HepG2 (cell line): ENCODE measurements around the gene KCNE4. TPM values are rescaled to one million over a fixed set of nuclear protein-coding genes. Genes with fewer than 3 reads are reported as not detected.
A peak's percentile ranks its signal among the peaks of the same experiment; 100 is the strongest.

ENCODE experiments used
- ATAC-seq: fragments of 200-7000 bp; cut with Tn5 transposase; 3 replicates; pipeline ENCODE4 v1.9.1; 2020; ENCODE audit warnings: mild to moderate bottlenecking, moderate library complexity
- BruUV-seq: library from RNA; stranded (reverse); fragments of 400-500 nt; replicated peaks from 2 replicates; lab custom pipeline; 2021; lab: Mats Ljungman, UMichigan
- CTCF ChIA-PET: fragments of 300-600 bp; formaldehyde crosslinking; extraction: SDS; loops from one replicate; lab custom pipeline; 2021; ENCODE audit warnings: low total read pairs, inconsistent platforms, low intra/inter-chr PET ratio; lab: Yijun Ruan, JAX
- POLR2A ChIA-PET: fragments of 350-600 bp; sonication (Branson Sonifier 250); formaldehyde crosslinking; loops from one replicate; lab custom pipeline; 2020; ENCODE audit warnings: antibody characterized with exemption, inconsistent platforms; lab: Yijun Ruan, JAX
- DNase-seq: peaks from one replicate; pipeline ENCODE4 v3.0.0-alpha.2; 2015; ENCODE audit warnings: low spot score
- FAIRE-seq: peaks from 3 replicates; lab custom pipeline; 2011; peaks lifted over from hg19 to GRCh38; lab: Jason Lieb, UNC
- H2AFZ ChIP-seq: one replicate; pipeline ENCODE4 v1.6.1; 2011; ENCODE audit warnings: low read length, inconsistent platforms
- H3K27ac ChIP-seq: fragments of 300-600 bp; 3 replicates; pipeline ENCODE4 v1.8.0; 2011; ENCODE audit warnings: mixed run types, mild to moderate bottlenecking, mixed read lengths, low read length, inconsistent platforms; ENCODE audit not compliant: insufficient read depth; ENCODE audit errors: extremely low read length
- H3K27me3 ChIP-seq, 2 experiments: fragments of 200-600 bp in 1 of 2; 2 replicates in 1 of 2; 3 replicates in 1 of 2; pipeline versions ENCODE4 v1.6.0 to v1.8.0; 2011; ENCODE audit warnings: low read length in 2 of 2, mild to moderate bottlenecking in 2 of 2, moderate library complexity in 2 of 2, inconsistent platforms in 1 of 2; ENCODE audit not compliant: insufficient read depth in 2 of 2, control insufficient read depth in 1 of 2
- H3K36me3 ChIP-seq, 2 experiments: fragments of 200-600 bp in 1 of 2; replicated peaks in 1 of 2; 2 replicates in 1 of 2; 3 replicates in 1 of 2; pipeline versions ENCODE4 v1.5.1 to v1.8.0; 2011; ENCODE audit warnings: low read length in 2 of 2, inconsistent platforms in 1 of 2; ENCODE audit not compliant: insufficient read depth in 2 of 2, control insufficient read depth in 1 of 2
- H3K4me1 ChIP-seq: 2 replicates; pipeline ENCODE4 v1.5.1; 2012; ENCODE audit warnings: low read length, inconsistent platforms; ENCODE audit not compliant: insufficient read depth
- H3K4me2 ChIP-seq: 2 replicates; pipeline ENCODE4 v1.6.0; 2011; ENCODE audit warnings: low read depth, low read length, inconsistent platforms
- H3K4me3 ChIP-seq, 3 experiments: fragments of 200-600 bp in 1 of 3; sonication (generic), shearing (Covaris generic) in 1 of 3; replicated peaks in 1 of 3; 2 replicates each; pipeline ENCODE4 v1.5.1; 2011 to 2016; ENCODE audit warnings: low read length in 3 of 3, inconsistent platforms in 2 of 3, low read depth in 2 of 3, mild to moderate bottlenecking in 2 of 3, control low read depth in 1 of 3, mixed read lengths in 1 of 3; ENCODE audit not compliant: insufficient read depth in 1 of 3
- H3K79me2 ChIP-seq: one replicate; pipeline ENCODE4 v1.6.1; 2011; ENCODE audit warnings: low read length, inconsistent platforms; ENCODE audit not compliant: insufficient read depth
- H3K9ac ChIP-seq: 2 replicates; pipeline ENCODE4 v1.6.0; 2011; ENCODE audit warnings: mild to moderate bottlenecking, low read depth, low read length, inconsistent platforms; ENCODE audit not compliant: insufficient read depth
- H3K9me3 ChIP-seq: 2 replicates; pipeline ENCODE4 v1.5.1; 2012; ENCODE audit warnings: mild to moderate bottlenecking, low read length
- H4K20me1 ChIP-seq: 2 replicates; pipeline ENCODE4 v1.6.0; 2011; ENCODE audit warnings: inconsistent platforms, mild to moderate bottlenecking, low read length, moderate library complexity; ENCODE audit not compliant: insufficient read depth
- FOSL2 ChIP-seq: sonication (generic); formaldehyde crosslinking; IDR thresholded peaks from 2 replicates; pipeline ENCODE4 v1.4.0; 2020; ENCODE audit warnings: missing genetic modification reagents
- KMT2A ChIP-seq: sonication (generic); formaldehyde crosslinking; IDR thresholded peaks from 2 replicates; pipeline ENCODE4 v1.4.0; 2020; ENCODE audit warnings: missing genetic modification reagents
- MIER3 ChIP-seq: IDR thresholded peaks from 2 replicates; pipeline ENCODE4 v1.6.1; 2016; ENCODE audit warnings: missing compliant biosample characterization, borderline replicate concordance
- MTF2 ChIP-seq: sonication (generic); formaldehyde crosslinking; IDR thresholded peaks from 2 replicates; pipeline ENCODE4 v1.5.0; 2020; ENCODE audit warnings: missing genetic modification reagents, borderline replicate concordance
- ZC3H13 ChIP-seq: sonication (generic); formaldehyde crosslinking; IDR thresholded peaks from 2 replicates; pipeline ENCODE4 v1.8.1; 2023; ENCODE audit warnings: mild to moderate bottlenecking, missing genetic modification reagents, moderate library complexity
- ZNF329 ChIP-seq: sonication (generic); formaldehyde crosslinking; IDR thresholded peaks from 2 replicates; pipeline ENCODE4 v1.9.0; 2021; ENCODE audit warnings: low read depth, mild to moderate bottlenecking, missing genetic modification reagents
- ZNF547 ChIP-seq: sonication (generic); formaldehyde crosslinking; IDR thresholded peaks from 2 replicates; pipeline ENCODE4 v1.5.1; 2020; ENCODE audit warnings: mild to moderate bottlenecking, missing genetic modification reagents
- ZNF567 ChIP-seq: sonication (generic); formaldehyde crosslinking; IDR thresholded peaks from 2 replicates; pipeline ENCODE4 v1.8.1; 2023; ENCODE audit warnings: mild to moderate bottlenecking, missing genetic modification reagents, borderline replicate concordance
- WGBS: methylation state at CpG from one replicate; pipeline ENCODE4 v1.1.6; 2017; ENCODE audit warnings: low lambda C conversion rate; 5-methylcytosine and 5-hydroxymethylcytosine counted together
- in situ Hi-C: cut with HindIII; loops from 2 replicates; pipeline ENCODE4 v1.10.0; 2017; ENCODE audit warnings: low pct_unique_long_range_greater_than_20kb; ENCODE audit not compliant: extremely low pct_ligation_motif_present
- intact Hi-C: fragments of 100-400 bp; cut with micrococcal nuclease; formaldehyde crosslinking; loops from one replicate; pipeline ENCODE4 v1.10.0; 2022; ENCODE audit not compliant: unreplicated experiment
- polyA plus RNA-seq, 8 experiments: library from polyadenylated mRNA; depleted of rRNA in 3 of 8; stranded (reverse) in 7 of 8; unstranded in 1 of 8; fragments of >200 nt; fragmentation: Illumina TruSeq in 4 of 8; extraction: Trizol in 4 of 8; gene quantifications; 2 replicates each; pipeline versions ENCODE4 v1.2.1 to v1.2.3, GENCODE V29; 2011 to 2016; ENCODE audit warnings: low read depth in 4 of 8, missing spikeins in 1 of 8, mixed read lengths in 1 of 8; ENCODE audit not compliant: insufficient read depth in 1 of 8
- total RNA-seq, 5 experiments: library from RNA; depleted of rRNA; stranded (reverse); fragments of >200 nt; fragmentation: Illumina TruSeq; extraction: Trizol; gene quantifications; 2 replicates each; pipeline ENCODE4 v1.2.3, GENCODE V29; 2016; ENCODE audit warnings: low read depth in 1 of 5

Gene KCNE4
- total and polyA plus RNA-seq, 2 of the 13 experiments (the other 11 are each of a cell fraction or from before 2014, with no cell fraction given) = not detected

DNA sequence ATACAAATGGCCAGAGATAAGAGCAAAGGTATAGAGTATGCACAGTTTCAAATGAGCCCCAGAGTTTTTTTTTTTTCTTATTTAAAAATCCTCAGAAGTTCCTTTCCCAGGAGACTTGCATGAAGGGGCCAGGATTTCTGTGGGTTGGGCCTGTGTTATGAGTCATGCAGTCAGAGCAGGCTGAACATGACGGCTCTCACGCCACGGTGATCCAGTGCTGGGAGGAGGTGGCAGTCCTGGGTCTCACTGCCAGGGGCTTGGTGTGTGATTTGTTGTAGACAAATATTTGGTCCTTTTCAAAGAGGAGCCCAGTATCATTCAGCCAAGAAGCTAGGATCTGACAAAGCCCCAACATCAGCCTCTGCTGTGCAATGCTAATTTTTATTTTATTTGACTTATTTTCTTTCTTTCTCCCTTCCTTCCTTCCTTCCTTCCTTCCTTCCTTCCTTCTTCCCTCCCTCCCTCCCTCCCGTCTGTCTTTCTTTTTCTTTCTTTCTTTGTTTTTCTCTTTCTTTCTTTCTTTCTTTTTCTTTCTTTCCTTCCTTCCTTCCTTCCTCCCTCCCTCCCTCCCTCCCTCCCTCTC, 10.4 kb upstream of the KCNE4 start:
- 7% methylated on average over 4 of the region's 4 CpGs for WGBS
- Histone ChIP-seq H3K27ac (no peak overlapping the region), H3K79me2 (no peaks in the 10 kb centered on the region), H3K4me2 (no peak overlapping the region), H3K27me3 (no peaks in the 10 kb centered on the region; a peak in 1 of 5 replicates), H2AFZ (no peak overlapping the region), H4K20me1 (no peaks in the 10 kb centered on the region), H3K4me3 (no peak overlapping the region), H3K36me3 (no peaks in the 10 kb centered on the region), H3K9ac (no peak overlapping the region), H3K9me3 (no peaks in the 10 kb centered on the region), H3K4me1 (no peaks in the 10 kb centered on the region)
- no TSS peak for BruUV-seq
- in situ Hi-C loops = no loop called here
- CTCF ChIA-PET = no interaction called here
- DNase-seq (no peak), ATAC-seq (peak; percentile 78), FAIRE-seq (no peak)
- POLR2A ChIA-PET = no interaction called here
- intact Hi-C loops = no loop called here
- TF ChIP-seq FOSL2 (CRISPR knock-in tag) = peak; percentile 72
- no peak for TF ChIP-seq ZC3H13

DNA sequence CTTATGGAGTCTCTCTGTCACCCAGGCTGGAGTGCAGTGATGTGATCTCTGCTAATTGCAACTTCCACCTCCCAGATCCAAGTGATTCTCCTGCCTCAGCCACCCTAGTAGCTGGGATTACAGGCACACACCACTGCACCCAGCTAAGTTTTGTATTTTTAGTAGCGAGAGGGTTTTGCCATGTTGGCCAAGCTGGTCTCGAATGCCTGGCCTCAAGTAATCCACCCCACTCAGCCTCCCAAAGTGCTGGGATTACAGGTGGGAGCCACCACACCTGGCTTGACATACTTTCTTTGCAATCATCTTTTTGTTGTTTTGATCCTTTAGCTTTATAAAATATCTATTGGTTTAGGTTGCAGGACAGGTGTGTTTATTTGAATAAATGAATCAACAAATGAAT, 9.7 kb upstream of the KCNE4 start:
- ChIA-PET CTCF (no interaction called here), POLR2A (no interaction called here)
- Histone ChIP-seq H3K79me2 (no peaks in the 10 kb centered on the region), H3K4me3 (no peak overlapping the region), H3K36me3 (no peaks in the 10 kb centered on the region), H3K9me3 (no peaks in the 10 kb centered on the region), H3K27ac (no peak overlapping the region), H3K27me3 (no peaks in the 10 kb centered on the region; a peak in 1 of 5 replicates), H3K9ac (no peak overlapping the region), H3K4me1 (no peaks in the 10 kb centered on the region), H2AFZ (no peak overlapping the region), H3K4me2 (no peak overlapping the region), H4K20me1 (no peaks in the 10 kb centered on the region)
- no peak for TF ChIP-seq MIER3 (CRISPR knock-in tag)
- TF ChIP-seq ZNF547 (CRISPR knock-in tag) = no peak
- no peak for TF ChIP-seq MTF2 (CRISPR knock-in tag)
- no peak for TF ChIP-seq ZNF567 (CRISPR knock-in tag)
- TF ChIP-seq KMT2A = no peak
- no peak for TF ChIP-seq ZNF329 (CRISPR knock-in tag)
- intact Hi-C loops (no loop called here), in situ Hi-C loops (no loop called here)
- FAIRE-seq (no peak), DNase-seq (no peak), ATAC-seq (no peak)
- no TSS peak for BruUV-seq
- 0% methylated on average over 2 of the region's 2 CpGs for WGBS
